HG03025 (cell line): ENCODE measurements around the gene FEM1B.

Experiments used
- ATAC-seq: cut with Tn5 transposase; IDR thresholded peaks from one replicate; pipeline ENCODE4 v1.9.1; 2021; ENCODE audit warnings: mild to moderate bottlenecking, moderate library complexity; ENCODE audit not compliant: unreplicated experiment, low FRiP score

The FEM1B gene

DNA sequence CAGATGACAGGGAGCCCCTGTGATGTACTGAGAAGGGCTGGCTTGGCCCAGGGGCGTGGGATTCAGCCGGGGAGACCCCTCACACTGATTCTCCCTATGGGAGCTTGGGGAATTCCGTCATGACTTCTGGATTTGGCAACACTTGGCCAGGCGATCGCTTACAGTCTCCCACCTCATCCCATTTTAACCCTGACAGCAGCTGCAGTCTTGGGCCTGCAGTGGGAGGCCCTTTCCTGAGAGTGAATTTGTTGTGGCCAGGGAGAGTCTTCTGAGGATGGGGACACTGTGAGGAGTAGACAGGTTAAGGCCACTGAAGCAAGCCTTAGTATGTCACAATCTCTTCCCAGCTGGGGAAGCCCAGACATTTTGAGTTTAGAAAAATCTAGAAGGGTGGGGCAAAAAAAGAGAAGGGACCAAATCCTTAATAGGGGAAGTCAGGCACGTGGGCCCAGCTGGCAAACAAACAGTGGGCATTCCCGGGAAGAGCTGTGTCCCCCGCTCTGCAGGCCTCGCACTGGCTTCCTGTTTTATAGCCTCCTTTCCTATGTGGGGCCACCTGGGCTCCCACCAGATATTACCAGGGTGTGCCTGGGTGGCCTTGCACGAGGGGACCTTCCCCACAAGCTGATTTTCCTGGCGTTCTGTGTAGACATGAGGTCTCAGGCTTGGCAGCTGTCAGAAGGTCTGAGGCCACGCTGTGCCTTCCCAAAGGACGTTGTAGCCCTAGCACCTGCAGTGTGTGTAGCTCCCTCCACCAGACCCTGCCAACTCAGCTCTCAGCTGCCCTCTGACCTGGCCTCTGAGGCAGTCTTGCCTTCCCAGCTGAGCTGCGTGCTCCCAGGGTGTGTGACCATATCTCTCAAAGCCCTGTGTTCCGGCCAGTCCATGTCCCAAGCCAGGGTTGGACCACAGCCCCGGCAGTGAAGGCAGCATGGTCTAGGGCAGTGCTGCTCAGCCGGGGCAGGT is 64.5 kb downstream of the FEM1B start:
- ATAC-seq = no peak

DNA sequence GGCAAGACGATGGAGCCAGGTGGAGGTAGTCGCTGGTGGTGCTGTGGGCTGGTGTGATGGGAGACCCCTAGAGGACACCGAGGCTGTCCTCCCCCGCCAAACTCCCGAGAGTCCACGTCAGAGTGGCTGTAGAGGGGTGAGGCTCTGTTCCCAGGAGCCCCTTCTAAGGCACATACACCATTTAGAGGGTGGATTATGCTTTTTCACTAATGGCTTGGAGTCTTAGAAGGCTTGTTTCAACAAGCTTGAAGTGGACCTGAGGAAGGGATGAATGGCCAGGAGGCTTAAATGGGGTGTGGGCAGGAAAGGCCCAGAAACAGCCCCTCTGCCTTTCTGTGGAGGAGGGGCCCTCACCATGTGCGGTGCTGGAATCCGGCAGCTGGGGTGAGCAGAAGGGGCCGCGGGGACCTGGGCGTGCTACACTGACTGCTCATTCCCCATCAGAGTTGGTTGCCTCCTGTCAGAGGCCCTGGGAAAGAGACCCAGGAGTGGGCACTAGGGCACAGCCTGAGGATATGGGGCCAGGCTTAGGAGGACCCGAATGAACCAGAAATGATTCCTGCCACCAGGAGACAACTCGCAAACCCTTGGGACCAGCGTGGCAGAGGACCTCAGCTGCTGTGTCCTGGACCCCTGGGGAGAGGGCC is 66.2 kb downstream of the FEM1B start:
- ATAC-seq = no peak

DNA sequence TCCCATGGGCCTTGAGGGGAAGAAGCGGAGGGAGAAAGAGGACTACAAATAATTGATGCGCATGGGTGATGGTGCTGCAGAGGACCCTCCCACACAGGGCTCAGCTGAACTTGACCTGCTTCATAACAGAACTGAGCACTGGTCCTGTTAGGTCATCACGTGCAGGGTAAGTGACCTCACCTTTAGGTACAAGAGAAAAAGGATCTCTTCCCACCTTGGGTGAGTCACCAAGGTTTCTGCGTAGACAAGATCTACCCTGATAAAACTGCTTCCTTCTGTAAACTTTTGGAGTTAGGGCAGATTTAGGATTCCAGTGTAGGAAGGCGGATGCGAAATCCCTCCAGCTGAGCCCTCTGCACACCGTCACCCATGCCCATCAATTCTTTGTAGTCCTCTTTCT is 67.1 kb downstream of the FEM1B start:
- no peak for ATAC-seq
